GM23338 (cell line): ENCODE results near the gene DLK1. TPM values are rescaled to one million over a fixed set of nuclear protein-coding genes. Genes with fewer than 3 reads are reported as not detected.

Source experiments
- ATAC-seq: fragments of 200-7000 bp; cut with Tn5 transposase; 3 replicates; pipeline ENCODE4 v1.9.1; 2020
- DNase-seq: peaks from one replicate; pipeline ENCODE4 v3.0.0-alpha.2; 2015; ENCODE audit warnings: low spot score
- H2AFZ ChIP-seq: fragments of 200-600 bp; sonication (generic); 2 replicates; pipeline ENCODE4 v1.8.0; 2016; ENCODE audit warnings: antibody characterized with exemption, mild to moderate bottlenecking, moderate library complexity
- H3F3A ChIP-seq: fragments of 200-600 bp; sonication (generic); replicated peaks from 2 replicates; pipeline ENCODE4 v1.8.0; 2017; ENCODE audit warnings: antibody characterized with exemption, mixed run types, low read depth
- H3K27ac ChIP-seq: fragments of 200-600 bp; sonication (generic); 2 replicates; pipeline ENCODE4 v1.6.1; 2016; ENCODE audit warnings: low read depth
- H3K27me3 ChIP-seq: fragments of 200-600 bp; sonication (generic); 2 replicates; pipeline ENCODE4 v1.8.0; 2016; ENCODE audit warnings: mild to moderate bottlenecking, mixed run types, moderate library complexity; ENCODE audit not compliant: insufficient read depth
- H3K36me3 ChIP-seq: fragments of 200-600 bp; sonication (generic); 2 replicates; pipeline ENCODE4 v1.8.0; 2016; ENCODE audit warnings: mild to moderate bottlenecking; ENCODE audit not compliant: insufficient read depth
- H3K4me1 ChIP-seq: fragments of 200-600 bp; sonication (generic); 2 replicates; pipeline ENCODE4 v1.8.0; 2016; ENCODE audit warnings: mild to moderate bottlenecking, moderate library complexity; ENCODE audit not compliant: insufficient read depth
- H3K4me2 ChIP-seq: fragments of 200-600 bp; sonication (generic); 2 replicates; pipeline ENCODE4 v1.7.1; 2017; ENCODE audit warnings: mixed run types
- H3K4me3 ChIP-seq: fragments of 200-600 bp; sonication (generic); 2 replicates; pipeline ENCODE4 v1.6.1; 2016; ENCODE audit warnings: mixed run types
- H3K79me2 ChIP-seq: fragments of 200-600 bp; sonication (generic); replicated peaks from 2 replicates; pipeline ENCODE4 v1.8.0; 2017; ENCODE audit warnings: mild to moderate bottlenecking; ENCODE audit not compliant: insufficient read depth
- H3K9me2 ChIP-seq: fragments of 200-600 bp; sonication (generic); 2 replicates; pipeline ENCODE4 v1.8.0; 2017; ENCODE audit not compliant: insufficient read depth
- H4K20me1 ChIP-seq: fragments of 200-600 bp; sonication (generic); replicated peaks from 2 replicates; pipeline ENCODE4 v1.8.0; 2017; ENCODE audit warnings: mild to moderate bottlenecking; ENCODE audit not compliant: insufficient read depth
- H3K27ac Mint-ChIP-seq: 2 replicates; pipeline ENCODE4 v1.8.0; 2020; ENCODE audit warnings: inconsistent platforms, mild to moderate bottlenecking, moderate library complexity, mixed read lengths
- H3K27me3 Mint-ChIP-seq: 3 replicates; pipeline ENCODE4 v1.8.0; 2022; ENCODE audit warnings: low read depth, mild to moderate bottlenecking, moderate library complexity, mixed read lengths, inconsistent platforms; ENCODE audit not compliant: insufficient read depth, poor library complexity
- H3K36me3 Mint-ChIP-seq: 3 replicates; pipeline ENCODE4 v1.8.0; 2021; ENCODE audit warnings: low read depth, mild to moderate bottlenecking, inconsistent platforms, moderate library complexity, mixed read lengths
- H3K4me1 Mint-ChIP-seq: 3 replicates; pipeline ENCODE4 v1.8.0; 2020; ENCODE audit warnings: mild to moderate bottlenecking, inconsistent platforms, mixed read lengths
- H3K4me3 Mint-ChIP-seq: 3 replicates; pipeline ENCODE4 v1.8.0; 2021; ENCODE audit warnings: moderate library complexity, mild to moderate bottlenecking, inconsistent platforms, mixed read lengths
- H3K9me3 Mint-ChIP-seq: 3 replicates; pipeline ENCODE4 v1.8.0; 2020; ENCODE audit warnings: moderate library complexity, mild to moderate bottlenecking, inconsistent platforms, mixed read lengths
- CREB1 ChIP-seq: fragments of 250-450 bp; sonication (Bioruptor Pico); IDR thresholded peaks from 2 replicates; pipeline ENCODE4 v1.5.0; 2020; ENCODE audit warnings: low read depth, mild to moderate bottlenecking, moderate library complexity
- CTCF ChIP-seq, 2 experiments: fragments of 200-600 bp in 1 of 2; sonication (generic) in 1 of 2; conservative IDR thresholded peaks; 2 replicates each; pipeline versions ENCODE4 v1.5.1 to v1.6.1; 2016 to 2017; ENCODE audit warnings: antibody characterized with exemption in 2 of 2, low read depth in 2 of 2, mild to moderate bottlenecking in 2 of 2, moderate library complexity in 1 of 2
- ETS1 ChIP-seq: IDR thresholded peaks from 2 replicates; pipeline ENCODE4 v1.6.1; 2016; ENCODE audit warnings: antibody characterized with exemption
- EZH2 ChIP-seq: fragments of 200-600 bp; sonication (generic); IDR thresholded peaks from one replicate; pipeline ENCODE4 v1.8.0; 2017; ENCODE audit warnings: antibody characterized with exemption, mild to moderate bottlenecking, low read depth; ENCODE audit not compliant: unreplicated experiment
- EZH2phosphoT487 ChIP-seq: fragments of 200-600 bp; sonication (generic); IDR thresholded peaks from one replicate; pipeline ENCODE4 v1.8.1; 2018; ENCODE audit warnings: antibody characterized with exemption; ENCODE audit not compliant: unreplicated experiment
- JUNB ChIP-seq: IDR thresholded peaks from one replicate; pipeline ENCODE4 v1.6.1; 2016; ENCODE audit warnings: antibody characterized with exemption; ENCODE audit not compliant: unreplicated experiment
- NANOG ChIP-seq: IDR thresholded peaks from 2 replicates; pipeline ENCODE4 v1.6.1; 2016; ENCODE audit warnings: antibody characterized with exemption, borderline replicate concordance
- POLR2AphosphoS5 ChIP-seq: IDR thresholded peaks from 2 replicates; pipeline ENCODE4 v1.6.1; 2016; ENCODE audit warnings: antibody characterized with exemption, low read depth
- STAT1 ChIP-seq: IDR thresholded peaks from one replicate; pipeline ENCODE4 v1.6.1; 2016; ENCODE audit warnings: antibody characterized with exemption; ENCODE audit not compliant: unreplicated experiment
- ZNF114 ChIP-seq: fragments of 250-450 bp; sonication (Bioruptor Pico); IDR thresholded peaks from 2 replicates; pipeline ENCODE4 v1.5.0; 2020; ENCODE audit warnings: mild to moderate bottlenecking, moderate library complexity
- ZNF331 ChIP-seq: fragments of 250-450 bp; sonication (Bioruptor Pico); IDR thresholded peaks from 2 replicates; pipeline ENCODE4 v1.5.0; 2020; ENCODE audit warnings: low read depth, mild to moderate bottlenecking, moderate library complexity
- polyA plus RNA-seq: library from polyadenylated mRNA; unstranded; fragments of >200 nt; fragmentation: Nextera tagmentation; extraction: Ambion mirVana; gene quantifications from 2 replicates; pipeline ENCODE4 v1.2.1, GENCODE V29; 2016
- total RNA-seq: library from RNA; depleted of rRNA; stranded (reverse); fragments of >200 nt; shearing (Covaris generic); gene quantifications from 2 replicates; pipeline ENCODE4 v1.2.3, GENCODE V29; 2014
- TF ChIP-seq, protein P1 (sequence below): IDR thresholded peaks from one replicate; pipeline ENCODE4 v1.6.1; 2018; ENCODE audit warnings: antibody characterized with exemption; ENCODE audit not compliant: unreplicated experiment
- TF ChIP-seq, protein P2 (sequence below): fragments of 250-450 bp; sonication (Bioruptor Pico); IDR thresholded peaks from 2 replicates; pipeline ENCODE4 v1.5.0; 2020; ENCODE audit warnings: mild to moderate bottlenecking, moderate library complexity

Gene DLK1
- total and polyA plus RNA-seq, 2 experiments from 2014 or later = 1.1 to 1.2 TPM

DNA sequence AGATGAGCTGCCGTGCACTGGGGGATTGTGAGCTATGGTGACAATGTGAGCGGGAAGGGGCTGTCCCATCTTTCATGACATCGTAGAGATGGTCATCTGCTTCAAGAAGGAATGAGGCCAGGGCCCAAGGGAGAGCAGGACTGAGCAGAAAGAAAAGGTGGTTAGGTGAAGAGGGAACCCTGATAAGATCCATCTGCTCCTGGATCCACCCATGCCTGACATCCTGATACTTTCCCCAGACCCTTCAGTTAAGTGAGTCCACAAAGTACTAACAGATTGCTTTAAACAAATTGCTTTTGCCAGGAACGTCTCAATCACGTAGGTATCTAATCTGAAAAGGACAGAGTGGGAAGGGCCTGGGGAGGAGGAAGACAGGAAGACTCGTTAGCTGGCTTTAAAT lies 25.4 kb upstream of the DLK1 start:
- H3K27ac Mint-ChIP-seq = no peak overlapping the region
- no peaks in the 10 kb centered on the region for H3K36me3 ChIP-seq
- H2AFZ ChIP-seq = no peak overlapping the region
- no peaks in the 10 kb centered on the region for H3K4me1 ChIP-seq
- no peaks in the 10 kb centered on the region for H3K9me2 ChIP-seq
- TF ChIP-seq CREB1 (CRISPR knock-in tag) = no peak
- TF ChIP-seq, protein P1, sequence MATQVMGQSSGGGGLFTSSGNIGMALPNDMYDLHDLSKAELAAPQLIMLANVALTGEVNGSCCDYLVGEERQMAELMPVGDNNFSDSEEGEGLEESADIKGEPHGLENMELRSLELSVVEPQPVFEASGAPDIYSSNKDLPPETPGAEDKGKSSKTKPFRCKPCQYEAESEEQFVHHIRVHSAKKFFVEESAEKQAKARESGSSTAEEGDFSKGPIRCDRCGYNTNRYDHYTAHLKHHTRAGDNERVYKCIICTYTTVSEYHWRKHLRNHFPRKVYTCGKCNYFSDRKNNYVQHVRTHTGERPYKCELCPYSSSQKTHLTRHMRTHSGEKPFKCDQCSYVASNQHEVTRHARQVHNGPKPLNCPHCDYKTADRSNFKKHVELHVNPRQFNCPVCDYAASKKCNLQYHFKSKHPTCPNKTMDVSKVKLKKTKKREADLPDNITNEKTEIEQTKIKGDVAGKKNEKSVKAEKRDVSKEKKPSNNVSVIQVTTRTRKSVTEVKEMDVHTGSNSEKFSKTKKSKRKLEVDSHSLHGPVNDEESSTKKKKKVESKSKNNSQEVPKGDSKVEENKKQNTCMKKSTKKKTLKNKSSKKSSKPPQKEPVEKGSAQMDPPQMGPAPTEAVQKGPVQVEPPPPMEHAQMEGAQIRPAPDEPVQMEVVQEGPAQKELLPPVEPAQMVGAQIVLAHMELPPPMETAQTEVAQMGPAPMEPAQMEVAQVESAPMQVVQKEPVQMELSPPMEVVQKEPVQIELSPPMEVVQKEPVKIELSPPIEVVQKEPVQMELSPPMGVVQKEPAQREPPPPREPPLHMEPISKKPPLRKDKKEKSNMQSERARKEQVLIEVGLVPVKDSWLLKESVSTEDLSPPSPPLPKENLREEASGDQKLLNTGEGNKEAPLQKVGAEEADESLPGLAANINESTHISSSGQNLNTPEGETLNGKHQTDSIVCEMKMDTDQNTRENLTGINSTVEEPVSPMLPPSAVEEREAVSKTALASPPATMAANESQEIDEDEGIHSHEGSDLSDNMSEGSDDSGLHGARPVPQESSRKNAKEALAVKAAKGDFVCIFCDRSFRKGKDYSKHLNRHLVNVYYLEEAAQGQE = no peak
- no peak for TF ChIP-seq ZNF331 (CRISPR knock-in tag)
- no peak for TF ChIP-seq STAT1
- TF ChIP-seq POLR2AphosphoS5 = no peak
- TF ChIP-seq ZNF114 (CRISPR knock-in tag) = no peak
- no peak for TF ChIP-seq JUNB
- TF ChIP-seq EZH2phosphoT487 = no peak
- TF ChIP-seq EZH2 = no peak
- TF ChIP-seq, protein P2, sequence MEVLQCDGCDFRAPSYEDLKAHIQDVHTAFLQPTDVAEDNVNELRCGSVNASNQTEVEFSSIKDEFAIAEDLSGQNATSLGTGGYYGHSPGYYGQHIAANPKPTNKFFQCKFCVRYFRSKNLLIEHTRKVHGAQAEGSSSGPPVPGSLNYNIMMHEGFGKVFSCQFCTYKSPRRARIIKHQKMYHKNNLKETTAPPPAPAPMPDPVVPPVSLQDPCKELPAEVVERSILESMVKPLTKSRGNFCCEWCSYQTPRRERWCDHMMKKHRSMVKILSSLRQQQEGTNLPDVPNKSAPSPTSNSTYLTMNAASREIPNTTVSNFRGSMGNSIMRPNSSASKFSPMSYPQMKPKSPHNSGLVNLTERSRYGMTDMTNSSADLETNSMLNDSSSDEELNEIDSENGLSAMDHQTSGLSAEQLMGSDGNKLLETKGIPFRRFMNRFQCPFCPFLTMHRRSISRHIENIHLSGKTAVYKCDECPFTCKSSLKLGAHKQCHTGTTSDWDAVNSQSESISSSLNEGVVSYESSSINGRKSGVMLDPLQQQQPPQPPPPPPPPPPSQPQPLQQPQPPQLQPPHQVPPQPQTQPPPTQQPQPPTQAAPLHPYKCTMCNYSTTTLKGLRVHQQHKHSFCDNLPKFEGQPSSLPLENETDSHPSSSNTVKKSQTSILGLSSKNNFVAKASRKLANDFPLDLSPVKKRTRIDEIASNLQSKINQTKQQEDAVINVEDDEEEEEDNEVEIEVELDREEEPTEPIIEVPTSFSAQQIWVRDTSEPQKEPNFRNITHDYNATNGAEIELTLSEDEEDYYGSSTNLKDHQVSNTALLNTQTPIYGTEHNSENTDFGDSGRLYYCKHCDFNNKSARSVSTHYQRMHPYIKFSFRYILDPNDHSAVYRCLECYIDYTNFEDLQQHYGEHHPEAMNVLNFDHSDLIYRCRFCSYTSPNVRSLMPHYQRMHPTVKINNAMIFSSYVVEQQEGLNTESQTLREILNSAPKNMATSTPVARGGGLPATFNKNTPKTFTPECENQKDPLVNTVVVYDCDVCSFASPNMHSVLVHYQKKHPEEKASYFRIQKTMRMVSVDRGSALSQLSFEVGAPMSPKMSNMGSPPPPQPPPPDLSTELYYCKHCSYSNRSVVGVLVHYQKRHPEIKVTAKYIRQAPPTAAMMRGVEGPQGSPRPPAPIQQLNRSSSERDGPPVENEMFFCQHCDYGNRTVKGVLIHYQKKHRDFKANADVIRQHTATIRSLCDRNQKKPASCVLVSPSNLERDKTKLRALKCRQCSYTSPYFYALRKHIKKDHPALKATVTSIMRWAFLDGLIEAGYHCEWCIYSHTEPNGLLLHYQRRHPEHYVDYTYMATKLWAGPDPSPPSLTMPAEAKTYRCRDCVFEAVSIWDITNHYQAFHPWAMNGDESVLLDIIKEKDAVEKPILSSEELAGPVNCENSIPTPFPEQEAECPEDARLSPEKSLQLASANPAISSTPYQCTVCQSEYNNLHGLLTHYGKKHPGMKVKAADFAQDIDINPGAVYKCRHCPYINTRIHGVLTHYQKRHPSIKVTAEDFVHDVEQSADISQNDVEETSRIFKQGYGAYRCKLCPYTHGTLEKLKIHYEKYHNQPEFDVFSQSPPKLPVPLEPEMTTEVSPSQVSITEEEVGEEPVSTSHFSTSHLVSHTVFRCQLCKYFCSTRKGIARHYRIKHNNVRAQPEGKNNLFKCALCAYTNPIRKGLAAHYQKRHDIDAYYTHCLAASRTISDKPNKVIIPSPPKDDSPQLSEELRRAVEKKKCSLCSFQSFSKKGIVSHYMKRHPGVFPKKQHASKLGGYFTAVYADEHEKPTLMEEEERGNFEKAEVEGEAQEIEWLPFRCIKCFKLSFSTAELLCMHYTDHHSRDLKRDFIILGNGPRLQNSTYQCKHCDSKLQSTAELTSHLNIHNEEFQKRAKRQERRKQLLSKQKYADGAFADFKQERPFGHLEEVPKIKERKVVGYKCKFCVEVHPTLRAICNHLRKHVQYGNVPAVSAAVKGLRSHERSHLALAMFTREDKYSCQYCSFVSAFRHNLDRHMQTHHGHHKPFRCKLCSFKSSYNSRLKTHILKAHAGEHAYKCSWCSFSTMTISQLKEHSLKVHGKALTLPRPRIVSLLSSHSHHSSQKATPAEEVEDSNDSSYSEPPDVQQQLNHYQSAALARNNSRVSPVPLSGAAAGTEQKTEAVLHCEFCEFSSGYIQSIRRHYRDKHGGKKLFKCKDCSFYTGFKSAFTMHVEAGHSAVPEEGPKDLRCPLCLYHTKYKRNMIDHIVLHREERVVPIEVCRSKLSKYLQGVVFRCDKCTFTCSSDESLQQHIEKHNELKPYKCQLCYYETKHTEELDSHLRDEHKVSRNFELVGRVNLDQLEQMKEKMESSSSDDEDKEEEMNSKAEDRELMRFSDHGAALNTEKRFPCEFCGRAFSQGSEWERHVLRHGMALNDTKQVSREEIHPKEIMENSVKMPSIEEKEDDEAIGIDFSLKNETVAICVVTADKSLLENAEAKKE (CRISPR knock-in tag) = no peak
- TF ChIP-seq CTCF (conservative IDR thresholded peaks at IDR 0.05; ENCODE audit: low read depth in 2 of 2) = no peak
- no peak for TF ChIP-seq NANOG
- no peak for TF ChIP-seq ETS1
- no peaks in the 10 kb centered on the region for H3K9me3 Mint-ChIP-seq
- no peak for ATAC-seq
- no peaks in the 10 kb centered on the region for H4K20me1 ChIP-seq
- H3K4me2 ChIP-seq = no peak overlapping the region
- H3K4me3 ChIP-seq = no peak overlapping the region
- no peaks in the 10 kb centered on the region for H3K27me3 ChIP-seq
- H3K4me1 Mint-ChIP-seq = no peaks in the 10 kb centered on the region
- H3K4me3 Mint-ChIP-seq = no peak overlapping the region
- H3K27me3 Mint-ChIP-seq = peaks cover 12% of the 10 kb centered on the region
- no peaks in the 10 kb centered on the region for H3K79me2 ChIP-seq
- H3K27ac ChIP-seq = no peak overlapping the region
- no peaks in the 10 kb centered on the region for H3K36me3 Mint-ChIP-seq
- no peak for DNase-seq
- no peaks in the 10 kb centered on the region for H3F3A ChIP-seq
